Muscle of arm (tissue), 12 donors: Measurements from ENCODE around the gene KIF3B. TPM values are rescaled to one million over a fixed set of nuclear protein-coding genes. Genes with fewer than 3 reads are reported as not detected.
"Not testable (repeated sequence)": the region's sequence is repeated elsewhere in the genome, so short reads cannot be mapped to it uniquely, and the experiment has no call there.

Source experiments
- DNase-seq: peaks from one replicate; pipeline ENCODE4 v3.0.0-alpha.2; 2013
- polyA plus RNA-seq, 12 donors: library from polyadenylated mRNA; unstranded; fragments of 120-200 nt; gene quantifications; one replicate each; pipeline ENCODE4 v1.2.1, GENCODE V29; 2013; ENCODE audit not compliant: insufficient read length in 12 of 12

Gene KIF3B
- polyA plus RNA-seq, 12 donors: 11.3 to 19.4 (median 14.0) TPM; not detected in 1

DNA sequence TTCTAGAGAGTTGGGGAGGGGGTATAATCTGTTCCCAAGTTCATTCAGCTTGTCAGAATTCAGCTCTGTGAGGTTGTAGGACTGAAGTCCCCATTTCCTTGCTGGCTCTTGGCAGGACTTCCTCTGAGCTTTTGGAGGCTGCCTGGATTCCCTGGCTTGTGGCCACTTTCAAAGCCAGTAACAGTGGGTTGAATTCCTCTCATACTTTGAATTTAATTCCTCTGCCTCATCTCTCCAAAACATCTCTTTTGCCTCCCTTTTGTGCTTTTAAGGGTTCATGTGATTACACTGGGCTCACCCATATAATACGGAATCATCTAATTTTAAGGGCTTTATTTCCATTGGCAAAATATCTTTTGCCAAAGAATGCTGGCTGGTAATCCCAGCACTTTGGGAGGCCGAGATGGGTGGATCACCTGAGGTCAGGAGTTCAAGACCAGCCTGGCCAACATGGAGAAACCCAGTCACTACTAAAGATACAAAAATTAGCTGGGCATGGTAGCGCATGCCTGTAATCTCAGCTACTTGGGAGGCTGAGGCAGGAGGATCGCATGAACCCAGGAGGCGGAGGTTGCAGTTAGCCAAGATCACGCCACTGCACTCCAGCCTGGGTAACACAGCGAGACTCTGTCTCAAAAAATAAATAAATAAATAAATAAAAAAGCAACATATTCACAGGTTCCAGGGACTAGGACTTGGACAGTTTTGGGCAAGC, 78.6 kb downstream of the KIF3B start:
- DNase-seq: not testable (repeated sequence)

DNA sequence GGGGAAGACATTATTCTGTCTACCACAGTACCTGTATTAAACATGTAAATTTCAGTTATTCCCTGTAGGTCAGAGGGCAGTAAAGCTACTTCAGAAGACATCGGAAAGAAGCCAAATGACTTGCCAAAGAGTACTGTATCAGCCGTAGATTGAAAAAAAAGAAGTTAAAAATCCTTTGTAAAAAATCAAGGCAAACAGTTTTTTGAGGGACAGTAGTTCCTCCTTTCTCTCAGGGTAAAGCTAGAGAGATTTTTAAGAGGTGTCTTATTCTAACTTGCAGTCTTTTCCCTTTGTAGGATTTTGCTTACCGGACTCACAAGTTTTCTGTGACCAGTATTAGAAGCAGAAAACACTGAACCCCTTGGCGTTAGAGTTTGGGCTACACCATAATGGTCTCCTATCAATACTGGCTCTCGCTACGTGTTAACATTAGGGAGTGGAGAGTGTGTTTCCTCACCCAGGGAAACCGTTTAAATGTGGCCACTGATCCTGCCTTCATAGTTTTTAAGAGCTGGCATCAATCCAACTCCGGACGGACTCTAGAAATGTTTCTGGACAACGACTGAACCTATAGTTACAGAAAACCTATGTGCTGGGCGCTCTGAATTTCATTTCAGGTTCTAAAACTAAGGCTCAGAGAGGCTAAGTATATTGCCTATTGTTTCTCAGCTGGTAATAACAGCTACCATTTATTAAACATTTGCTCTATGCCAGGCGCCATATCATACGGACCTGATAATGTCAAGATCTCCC, 79.3 kb downstream of the KIF3B start:
- DNase-seq: peak; percentile 31

DNA sequence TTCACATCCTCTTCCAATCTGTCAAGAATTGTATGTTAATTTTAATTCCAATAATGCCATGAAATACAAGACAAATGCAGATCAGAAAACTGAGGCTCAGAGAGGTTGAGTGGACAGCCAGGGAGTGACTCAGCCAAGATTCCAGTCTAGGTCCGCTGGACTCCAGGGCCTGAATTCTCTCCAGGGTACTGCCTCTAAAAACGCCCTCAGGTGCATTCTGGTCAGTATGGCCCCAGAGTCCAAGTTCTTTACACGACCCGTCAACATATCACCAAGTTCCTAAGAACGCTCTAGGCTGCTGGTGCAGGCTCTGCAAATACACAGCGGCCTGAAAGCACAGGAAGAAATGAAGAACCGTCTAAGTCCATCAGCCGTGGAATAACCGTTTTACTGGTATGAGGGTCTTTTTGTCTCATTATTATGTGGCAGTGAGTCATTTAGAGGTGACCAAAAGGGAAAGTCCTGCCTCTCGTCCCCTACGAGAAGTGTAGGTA, 80.0 kb downstream of the KIF3B start:
- DNase-seq: no peak

DNA sequence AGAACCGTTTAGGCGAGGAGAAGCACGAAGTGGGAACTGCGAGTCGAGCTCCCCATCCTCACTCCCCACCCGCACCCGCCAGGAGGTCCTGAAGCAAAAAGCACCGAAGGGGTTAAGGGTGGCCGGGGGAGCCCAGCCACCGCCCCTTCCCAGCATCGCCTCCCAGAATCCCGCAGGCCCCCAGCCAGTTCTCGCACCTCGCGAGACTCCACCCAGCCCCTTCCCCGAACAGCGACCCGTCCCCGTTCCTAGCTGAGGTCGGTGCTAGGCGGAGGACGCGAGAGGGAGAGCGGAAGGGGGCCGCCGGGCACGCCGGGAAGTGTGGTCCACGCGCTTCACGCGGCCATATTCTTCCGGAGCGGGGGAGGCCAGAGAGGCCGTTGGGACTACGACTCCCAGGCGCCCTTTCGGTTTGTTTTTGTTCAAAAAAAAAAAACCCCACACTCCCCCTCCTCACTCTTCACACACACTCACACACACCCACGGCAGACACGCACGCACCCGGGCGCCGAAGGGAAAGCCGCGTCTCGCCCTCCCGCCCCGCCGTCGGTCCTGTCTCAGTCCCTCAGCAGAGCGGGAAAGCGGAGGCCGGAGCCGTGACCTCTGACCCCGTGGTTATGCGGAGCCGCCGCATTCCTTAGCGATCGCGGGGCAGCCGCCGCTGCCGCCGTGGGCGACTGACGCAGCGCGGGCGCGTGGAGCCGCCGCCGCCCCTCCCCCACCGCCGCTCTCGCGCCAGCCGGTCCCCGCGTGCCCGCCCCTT, 80.6 kb downstream of the KIF3B start, which contains the start of gene ASXL1:
Gene ASXL1 (plus strand): TSS at position 463 of the 763 bp plus-strand sequence. CDS start 445 bp downstream, outside the sequence.
- peak; percentile 99 for DNase-seq

DNA sequence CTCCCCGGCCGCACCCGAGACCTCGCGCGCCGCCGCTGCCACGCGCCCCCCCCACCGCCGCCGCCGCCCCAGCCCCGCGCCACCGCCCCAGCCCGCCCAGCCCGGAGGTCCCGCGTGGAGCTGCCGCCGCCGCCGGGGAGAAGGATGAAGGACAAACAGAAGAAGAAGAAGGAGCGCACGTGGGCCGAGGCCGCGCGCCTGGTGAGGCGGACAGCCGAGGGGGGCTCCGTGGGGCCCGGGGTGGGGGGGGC, 81.1 kb downstream of the KIF3B start:
- no peak for DNase-seq

DNA sequence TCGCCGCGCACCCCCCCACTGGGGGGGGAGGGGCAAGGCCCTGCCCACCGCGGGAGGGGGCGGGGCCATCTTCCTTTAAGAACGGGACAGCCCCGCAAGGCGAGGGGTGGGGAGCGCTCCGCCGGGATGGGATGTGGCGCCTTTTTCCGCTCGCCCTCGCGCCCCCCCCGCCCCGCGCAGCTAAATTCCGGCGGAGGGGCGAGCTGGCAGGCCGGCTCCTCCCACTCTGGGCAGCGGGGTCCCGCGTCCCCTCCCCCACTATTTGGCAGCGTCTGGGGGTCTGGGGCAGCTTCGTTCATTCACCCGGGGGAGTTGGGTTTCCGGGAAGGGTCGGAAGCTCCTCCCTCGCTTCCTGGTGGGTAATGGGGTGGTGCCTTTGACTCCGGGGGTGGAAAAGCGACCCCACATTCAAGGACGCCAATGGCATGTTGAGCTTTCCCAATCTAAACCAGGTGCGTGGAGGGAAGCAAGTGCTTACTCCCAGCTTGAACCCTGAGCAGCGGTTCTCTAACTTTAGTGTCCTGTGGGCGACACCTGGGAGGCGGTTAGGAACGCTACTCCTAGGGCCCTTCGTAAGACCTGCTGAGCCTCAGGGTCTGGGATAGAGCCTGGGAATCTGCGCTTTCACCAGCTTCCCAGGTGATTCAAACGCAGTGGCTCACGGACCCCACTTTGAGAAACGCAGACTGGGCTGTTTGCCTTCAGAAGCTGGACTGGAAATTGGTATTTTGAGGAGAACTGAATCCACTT, 81.6 kb downstream of the KIF3B start:
- peak; percentile 77 for DNase-seq

DNA sequence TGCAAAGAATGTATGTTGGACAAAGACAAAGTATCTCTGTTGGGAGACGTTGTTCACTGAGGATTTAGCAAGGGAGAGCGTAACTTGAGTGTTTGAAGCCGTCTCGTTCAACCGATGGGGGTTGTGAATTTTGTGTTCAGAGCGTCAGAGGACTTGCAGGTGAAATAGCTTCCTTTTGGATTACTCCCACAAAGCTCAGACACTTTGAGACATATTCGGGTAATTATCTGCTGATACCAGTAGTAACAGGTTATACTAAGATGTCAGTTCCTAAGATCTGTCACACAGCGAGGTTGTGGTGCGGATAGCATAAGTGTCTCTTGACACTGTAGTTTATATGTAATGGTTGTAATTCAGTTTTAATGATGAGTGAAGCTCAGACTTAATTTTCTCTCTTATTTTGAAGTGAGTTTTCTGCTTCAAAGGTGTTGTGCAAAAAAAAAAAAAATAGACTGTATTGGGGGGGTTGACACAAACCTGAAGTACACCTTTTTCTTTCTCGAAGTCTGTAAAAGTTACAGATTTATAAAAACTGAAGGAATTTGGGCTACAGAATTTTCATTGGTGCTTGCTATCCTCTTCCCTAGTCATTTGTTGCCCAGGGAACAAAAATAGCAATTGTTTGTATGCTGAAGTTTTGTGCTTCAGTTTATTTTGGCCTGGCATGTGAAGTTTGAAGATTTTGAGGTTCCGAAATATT, 82.3 kb downstream of the KIF3B start:
- no peak for DNase-seq

DNA sequence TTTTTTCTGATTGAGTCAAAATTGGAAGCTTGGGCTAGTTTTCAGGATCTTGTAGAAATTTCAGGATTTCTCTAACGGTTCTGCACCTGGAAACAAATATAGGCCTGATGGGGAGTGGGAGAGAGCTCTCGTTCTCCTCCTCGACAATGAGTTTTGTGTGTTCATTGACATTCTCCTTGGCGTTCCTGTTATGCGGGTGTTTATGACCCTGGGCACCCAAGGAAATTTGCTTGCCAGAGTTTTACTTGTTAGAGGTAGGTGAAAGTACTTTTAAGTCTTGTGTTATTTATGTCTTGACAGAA, 82.8 kb downstream of the KIF3B start:
- DNase-seq: no peak

DNA sequence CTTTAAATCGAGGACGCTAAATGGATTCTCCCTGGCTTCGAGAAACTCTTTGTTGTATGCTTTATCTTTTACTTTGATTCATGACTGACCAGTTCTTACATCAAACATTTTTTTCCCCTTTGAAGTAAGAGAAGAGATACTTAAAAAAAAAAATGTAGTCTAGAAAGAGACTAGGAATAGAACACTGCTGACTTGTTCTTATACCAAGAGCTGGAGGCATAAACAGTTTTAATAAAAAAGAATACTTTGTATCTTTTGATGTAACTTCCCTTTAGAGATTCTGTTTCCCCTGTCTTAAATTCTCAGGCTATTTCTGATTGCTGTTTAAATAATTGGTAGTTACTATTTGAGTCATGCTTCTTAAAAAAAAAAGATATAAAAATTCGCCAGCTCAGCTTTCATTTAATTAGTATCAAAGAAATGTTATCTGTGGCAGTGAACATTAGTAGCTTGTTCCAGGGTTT, 85.5 kb downstream of the KIF3B start:
- DNase-seq: no peak

DNA sequence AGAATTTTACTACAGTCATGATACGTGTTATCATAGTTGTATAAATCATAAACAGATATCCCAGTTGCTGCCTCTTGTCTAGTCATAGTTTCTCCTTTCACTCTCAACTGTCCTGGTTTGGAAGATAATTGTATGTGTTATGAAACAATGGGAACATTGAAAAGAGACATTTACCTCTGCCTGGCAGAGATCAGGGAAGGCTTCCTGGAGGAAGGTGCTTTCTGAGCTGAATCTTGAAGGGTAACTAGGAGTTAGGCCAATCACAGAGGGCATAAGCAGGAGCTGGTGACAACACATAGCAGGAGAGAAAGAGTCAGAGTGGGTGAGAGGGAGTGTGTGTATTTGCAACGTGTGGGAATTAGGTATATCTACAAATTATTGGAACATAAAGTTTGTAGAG, 86.0 kb downstream of the KIF3B start:
- no peak for DNase-seq

DNA sequence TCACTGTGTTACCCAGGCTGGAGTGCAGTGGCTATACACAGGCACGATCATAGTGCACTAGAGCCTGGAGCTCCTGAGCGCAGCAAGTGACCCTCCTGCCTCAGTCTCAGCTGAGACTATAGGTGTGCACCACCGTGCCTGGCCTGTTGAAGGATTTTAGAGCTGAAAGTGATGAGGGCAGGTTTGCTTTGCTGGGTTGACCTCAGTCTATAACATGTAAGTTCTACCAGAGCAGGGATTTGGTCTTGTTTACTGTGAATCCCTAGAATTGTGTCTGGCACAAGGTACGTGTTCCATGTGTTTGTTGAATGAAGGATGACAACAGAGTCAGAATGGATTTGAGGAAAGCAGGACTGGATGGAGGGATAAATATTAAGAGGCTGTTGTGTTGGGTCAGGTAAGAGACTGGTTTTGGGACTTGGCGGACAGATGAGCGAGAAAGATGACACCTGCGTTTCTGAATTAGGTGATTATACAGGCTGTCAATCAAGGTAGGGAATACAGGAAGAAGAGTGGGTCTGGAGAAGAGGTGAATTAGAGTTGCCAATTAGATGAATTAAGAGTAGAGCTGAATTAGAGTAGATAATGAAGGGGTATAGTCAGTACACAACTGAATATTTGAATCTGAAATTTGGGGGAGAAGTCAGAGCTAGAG, 87.2 kb downstream of the KIF3B start:
- no peak for DNase-seq

DNA sequence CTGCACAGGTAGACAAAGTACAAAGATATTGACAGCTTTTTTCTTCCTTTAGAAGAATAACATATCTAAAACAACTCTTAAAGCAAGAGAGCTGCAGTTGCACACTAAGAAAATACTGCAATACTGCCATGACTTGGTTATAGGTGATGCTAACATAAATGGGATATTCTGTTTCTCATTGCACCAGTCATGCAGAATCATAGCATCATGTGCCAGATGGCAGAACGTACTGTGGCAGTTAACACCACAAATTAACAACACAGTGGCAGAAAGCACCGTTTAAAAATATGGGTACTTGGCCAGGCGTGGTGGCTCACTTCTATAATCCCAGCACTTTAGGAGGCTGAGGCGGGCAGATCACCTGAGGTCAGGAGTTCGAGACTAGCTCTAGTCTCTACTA, 88.1 kb downstream of the KIF3B start:
- DNase-seq: no peak

DNA sequence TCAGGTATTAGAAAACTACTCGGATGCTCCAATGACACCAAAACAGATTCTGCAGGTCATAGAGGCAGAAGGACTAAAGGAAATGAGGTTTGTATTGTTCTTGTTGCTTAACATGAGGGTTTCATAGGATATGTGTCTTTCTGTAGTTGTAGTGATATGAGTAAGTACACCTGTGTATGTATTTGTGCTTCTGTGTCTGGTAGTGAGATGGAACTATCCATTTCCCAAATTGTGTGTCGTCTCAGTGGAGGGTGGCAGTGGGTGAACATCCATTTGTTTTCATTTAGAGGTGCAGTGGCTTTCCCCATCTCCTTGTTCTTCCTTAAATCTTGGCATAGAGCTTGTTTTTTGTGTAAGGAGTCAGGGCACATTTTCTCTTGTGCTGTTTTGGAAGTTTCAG, 88.9 kb downstream of the KIF3B start:
- no peak for DNase-seq

DNA sequence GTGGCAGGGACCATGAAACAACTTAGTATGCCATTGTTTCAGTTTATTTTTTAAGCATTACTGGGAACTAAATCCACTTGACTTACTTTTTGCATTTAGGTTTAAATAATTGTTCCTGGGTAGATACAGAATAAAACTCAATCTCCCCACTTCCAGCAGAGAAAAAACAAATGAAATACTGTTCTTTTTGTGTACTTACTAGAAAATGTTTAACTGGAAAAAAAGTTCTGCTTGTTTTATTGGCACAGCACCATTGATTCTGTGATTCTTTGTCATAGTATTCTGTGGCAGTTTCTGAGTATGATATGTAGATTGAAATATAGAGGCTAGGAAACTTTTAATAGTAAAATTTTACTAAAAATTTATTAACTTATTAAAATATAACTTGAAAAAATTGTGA, 90.9 kb downstream of the KIF3B start:
- DNase-seq: no peak

DNA sequence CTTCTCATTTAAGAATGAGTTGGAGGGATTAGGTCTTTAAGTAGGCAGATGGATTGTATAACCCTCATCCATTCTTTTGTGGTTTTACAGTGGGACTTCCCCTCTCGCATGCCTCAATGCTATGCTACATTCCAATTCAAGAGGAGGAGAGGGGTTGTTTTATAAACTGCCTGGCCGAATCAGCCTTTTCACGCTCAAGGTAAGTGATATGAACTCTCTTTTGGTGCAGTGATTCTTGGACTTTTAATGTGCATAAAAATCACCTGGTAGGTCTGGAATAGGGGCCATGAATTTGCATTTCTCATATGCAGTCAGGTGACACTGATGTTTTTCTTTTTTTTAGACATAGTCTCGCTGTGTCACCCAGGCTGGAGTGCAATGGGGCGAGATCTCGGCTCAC, 91.5 kb downstream of the KIF3B start:
- no peak for DNase-seq

DNA sequence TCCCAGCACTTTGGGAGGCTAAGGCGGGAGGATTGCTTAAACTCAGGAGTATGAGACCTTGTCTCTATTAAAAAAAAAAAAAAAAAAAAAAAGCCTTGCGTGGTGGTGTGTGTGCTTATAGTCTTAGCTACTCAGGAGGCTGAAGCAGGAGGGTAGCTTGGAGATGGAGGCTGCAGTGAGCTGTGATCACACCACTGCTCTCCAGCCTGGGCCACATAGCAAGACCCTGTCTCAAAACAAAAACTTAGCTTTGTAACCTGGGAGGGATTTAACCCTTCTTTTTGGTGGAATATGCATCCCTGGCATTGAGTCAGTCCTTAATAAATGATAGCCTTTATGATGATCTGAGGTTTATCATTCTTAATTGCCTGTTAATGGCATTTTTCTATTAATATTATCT, 93.4 kb downstream of the KIF3B start:
- DNase-seq: no peak

DNA sequence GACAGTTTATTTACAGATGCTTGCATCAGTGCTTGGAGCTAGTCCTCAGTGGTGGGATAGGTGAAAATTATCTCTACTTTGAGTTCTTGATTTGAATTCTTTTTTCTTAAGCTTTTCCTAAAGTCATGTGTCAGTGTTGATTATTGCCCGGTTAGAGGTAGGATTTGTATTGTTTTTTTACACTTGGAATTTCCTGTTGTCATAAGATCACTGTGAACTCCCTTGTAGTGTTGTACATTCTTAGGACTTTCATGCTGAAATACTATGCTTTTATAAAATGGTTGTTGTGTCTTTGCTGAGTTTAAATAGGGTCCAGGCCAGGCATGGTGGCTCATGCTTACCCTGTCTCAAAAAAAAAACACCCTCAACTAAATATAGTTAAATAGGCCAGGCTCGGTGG, 101.0 kb downstream of the KIF3B start:
- DNase-seq: no peak

DNA sequence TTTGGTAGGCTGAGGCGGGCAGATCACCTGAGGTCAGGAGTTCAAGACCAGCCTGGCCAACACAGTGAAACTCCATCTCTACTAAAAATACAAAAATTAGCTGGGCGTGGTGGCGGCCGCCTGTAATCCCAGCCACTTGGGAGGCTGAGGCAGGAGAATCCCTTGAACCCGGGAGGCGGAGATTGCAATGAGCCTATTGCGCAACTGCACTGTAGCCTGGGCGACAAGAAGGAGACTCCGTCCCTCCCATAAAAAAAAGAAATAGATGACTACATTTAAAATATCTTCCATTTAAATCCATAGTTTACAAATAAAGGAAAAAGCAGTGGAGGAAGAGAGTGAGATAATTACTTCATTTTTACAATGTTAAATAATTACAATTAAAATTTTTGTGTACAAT, 102.6 kb downstream of the KIF3B start:
- DNase-seq: not testable (repeated sequence)

DNA sequence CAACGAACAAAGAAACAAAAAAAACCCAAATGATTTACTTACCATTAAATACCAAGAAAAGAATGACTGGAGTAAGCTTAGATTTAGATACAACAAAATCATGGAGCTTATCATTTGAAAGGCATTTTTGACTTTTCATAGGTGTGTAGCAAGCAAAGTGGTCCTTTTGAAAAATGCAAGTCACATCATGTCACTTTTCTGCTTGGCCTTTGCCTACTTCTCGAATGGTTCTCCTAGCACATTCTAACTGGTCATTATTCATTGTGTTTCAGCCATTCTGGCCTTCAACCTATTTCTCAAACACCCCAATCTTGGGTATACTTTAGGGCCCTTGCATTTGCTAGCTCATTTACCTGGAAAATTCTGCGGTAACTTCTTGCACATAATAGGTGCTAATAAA, 103.3 kb downstream of the KIF3B start:
- DNase-seq: no peak

DNA sequence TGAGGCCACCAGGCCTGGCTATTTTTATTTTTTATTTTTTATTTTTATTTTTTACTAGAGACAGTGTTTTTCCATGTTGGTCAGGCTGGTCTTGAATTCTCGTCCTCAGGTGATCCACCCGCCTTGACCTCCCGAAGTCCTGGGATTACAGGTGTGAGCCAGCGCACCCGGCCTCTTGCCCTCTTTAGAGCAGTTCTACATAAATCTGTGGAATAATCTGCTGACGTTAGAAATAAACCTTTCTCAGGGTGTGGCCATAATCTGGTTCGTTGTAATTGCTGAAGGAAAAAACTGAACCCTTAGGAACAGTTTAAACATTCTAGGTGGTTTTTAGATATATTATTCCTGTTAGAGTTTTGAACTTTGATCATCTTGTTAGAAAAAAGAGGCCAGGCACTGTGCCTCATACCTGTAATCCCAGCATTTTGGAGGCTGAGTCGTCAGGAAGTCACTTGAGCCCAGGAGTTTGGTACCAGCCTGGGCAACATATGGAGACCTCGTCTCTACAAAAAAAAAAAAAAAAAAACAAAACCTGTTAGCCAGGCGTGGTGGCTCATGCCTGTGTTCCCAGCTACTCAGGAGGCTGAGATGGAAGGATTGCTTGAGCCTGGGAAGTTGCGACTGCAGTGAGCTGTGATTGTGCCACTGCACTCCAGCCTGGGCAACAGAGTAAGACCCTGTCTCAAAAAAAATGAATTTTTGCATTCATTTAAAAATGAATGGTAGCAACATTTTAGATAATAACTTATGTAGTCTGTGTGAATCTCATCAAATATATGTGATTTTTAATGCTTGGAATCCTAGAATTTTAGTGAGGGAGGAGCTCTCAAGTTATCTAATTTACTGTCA, 104.9 kb downstream of the KIF3B start:
- no peak for DNase-seq
